ENCODE data around the gene TNFRSF19.

DNA sequence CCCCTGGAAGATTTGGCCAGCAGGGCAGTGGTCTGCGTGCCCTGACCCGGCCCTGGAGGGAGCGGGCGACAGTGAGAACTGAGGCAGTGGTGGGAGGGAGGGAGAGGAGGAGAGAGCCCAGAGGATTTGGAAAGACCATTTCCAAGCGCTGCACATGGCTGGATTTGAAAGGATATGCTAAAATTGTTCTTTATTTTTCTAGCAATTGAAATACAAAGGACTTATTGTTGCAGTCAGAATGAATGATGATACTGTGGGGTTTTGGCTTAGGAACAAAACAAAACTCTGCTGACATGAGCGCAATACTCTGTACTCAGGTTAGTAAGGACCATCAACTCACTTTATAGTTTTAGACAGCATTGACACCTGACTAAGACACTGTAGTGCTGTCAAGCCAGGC is 69.5 kb downstream of the TNFRSF19 start:
- TF ChIP-seq CTCF (IDR thresholded peaks at IDR 0.05; ENCODE audit: poor library complexity) (no peak), EZH2 (IDR thresholded peaks at IDR 0.05; ENCODE audit: borderline replicate concordance) (no peak)
